Melanocyte of skin (primary cell): Measurements from ENCODE around the gene DNAAF5. TPM values are rescaled to one million over a fixed set of nuclear protein-coding genes. Genes with fewer than 3 reads are reported as not detected.

Experiments used
- total RNA-seq, 2 donors: library from RNA; depleted of rRNA; stranded (reverse); fragments of >200 nt; gene quantifications; 2 replicates each; pipeline ENCODE4 v1.2.3, GENCODE V29; 2012

Gene DNAAF5
- total RNA-seq: 10 to 100 TPM; 24.4 to 46.3 TPM

GRCh38 chr7:726084-726853 lies at the start of gene DNAAF5:
TSS of gene DNAAF5 (plus strand) at chr7:726699. CDS start at chr7:726721, 22 bp downstream.

DNA sequence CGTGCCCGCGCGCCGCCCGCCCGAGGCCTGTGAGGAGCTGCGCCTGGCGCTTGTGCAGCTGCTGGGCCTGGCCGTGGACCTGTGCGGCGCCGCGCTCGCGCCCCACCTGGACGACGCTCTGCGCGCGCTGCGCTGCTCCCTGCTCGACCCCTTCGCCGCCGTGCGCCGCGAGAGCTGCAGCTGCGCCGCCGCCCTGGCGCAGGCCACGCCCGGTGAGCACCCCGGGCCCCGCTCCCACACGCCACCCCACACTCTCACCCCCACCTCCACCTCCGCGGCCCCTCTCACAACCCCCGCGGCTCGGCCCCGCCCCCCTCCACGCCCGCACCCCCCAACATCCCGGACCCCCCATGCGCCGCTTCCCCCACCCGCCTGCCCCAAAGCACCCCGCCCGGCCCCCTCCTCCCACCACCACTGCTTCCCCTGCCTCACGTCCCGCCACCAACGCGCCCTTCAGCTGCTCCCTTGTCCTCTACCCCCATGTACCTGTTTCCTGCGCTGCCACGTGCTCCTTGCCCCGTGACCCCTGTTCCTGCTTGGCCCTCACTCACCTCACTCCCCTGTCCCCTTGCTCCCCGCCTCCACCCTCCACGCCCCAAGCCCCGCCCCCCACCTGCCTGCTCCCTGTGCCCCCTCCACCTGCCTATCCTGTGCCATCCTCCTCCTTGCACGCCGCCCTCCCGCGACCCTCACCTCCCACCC lies 756 bp downstream of the DNAAF5 start, which contains the start of gene PRKAR1B:
TSS of gene PRKAR1B (minus strand) at position 178 of the 702 bp plus-strand sequence. CDS start 15,776 bp downstream, outside the sequence.

DNA sequence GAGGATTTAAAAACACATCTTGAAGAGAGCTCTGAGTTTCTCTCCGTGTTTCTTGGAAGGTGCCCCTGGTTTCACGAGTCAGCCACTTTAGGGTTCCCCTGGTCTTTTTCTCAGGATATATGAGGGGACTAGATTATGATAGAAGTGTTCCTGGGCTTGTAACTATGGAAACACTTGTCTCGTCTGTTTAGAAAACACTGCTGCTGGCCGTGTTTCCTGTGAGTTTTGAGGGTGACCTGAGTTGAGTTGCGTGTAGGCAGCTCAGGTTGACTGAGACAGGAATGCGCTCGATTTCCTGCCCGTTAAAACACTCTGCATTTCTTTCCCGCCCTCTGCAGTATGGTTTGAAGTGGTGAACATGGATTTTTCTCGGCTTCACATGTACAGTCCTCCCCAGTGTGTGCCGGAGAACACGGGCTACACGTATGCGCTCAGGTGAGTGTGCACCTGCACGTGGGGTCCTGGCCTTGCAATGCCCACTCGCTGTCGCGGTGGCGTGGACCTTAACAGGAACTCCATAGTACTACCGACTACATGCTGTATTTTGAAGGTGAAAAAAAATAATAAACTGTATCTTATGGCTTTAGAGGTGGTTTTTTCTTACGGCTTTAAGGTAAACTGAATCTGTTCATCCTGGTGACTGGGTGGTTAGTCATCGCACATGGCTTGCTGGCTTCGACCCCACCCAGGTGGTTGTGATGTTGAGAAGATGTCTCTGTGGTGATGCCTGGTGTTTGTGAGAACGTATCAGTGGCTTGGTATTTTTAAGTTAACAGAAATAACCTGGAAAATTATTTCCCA lies 105.9 kb downstream of the DNAAF5 start, which contains the start of gene SUN1:
TSS of gene SUN1 (plus strand) at position 310 of the 801 bp plus-strand sequence. CDS start at position 359, 49 bp downstream.

Other genes starting within 250 kb of the DNAAF5 start
- gene PDGFA, start 206.9 kb upstream of the DNAAF5 start, total RNA-seq: under 1 TPM; under 0.01 to 1.00 TPM
- 1 to 10 TPM; 8.3 to 8.6 TPM for gene PRKAR1B, start 582 bp downstream of the DNAAF5 start, total RNA-seq
- gene SUN1, start 105.8 kb downstream of the DNAAF5 start, total RNA-seq: 10 to 100 TPM; 47.3 to 65.7 TPM
- 10 to 100 TPM; 11.7 to 18.0 TPM for gene GET4, start 149.9 kb downstream of the DNAAF5 start, total RNA-seq
- gene ADAP1, start 228.0 kb downstream of the DNAAF5 start, total RNA-seq: under 1 TPM; 0.34 to 1.00 TPM
- gene COX19, start 248.8 kb downstream of the DNAAF5 start, total RNA-seq: 1 to 10 TPM; 5.9 to 6.7 TPM